Stimulated activated CD4-positive, alpha-beta T cell treated with anti-CD3 and anti-CD28 coated beads, Interleukin-4, amount 100 ng/mL, for 24 hours (primary cell): Measurements from ENCODE around the gene TULP4.
"Not testable (repeated sequence)": the region's sequence is repeated elsewhere in the genome, so short reads cannot be mapped to it uniquely, and the experiment has no call there.

Experiments used
- DNase-seq: peaks from one replicate; pipeline ENCODE4 v3.0.0-alpha.2; 2020

Gene TULP4

GRCh38 chr6:158538741-158539140 is 226.5 kb downstream of the TULP4 start:
- DNase-seq, result no peak

GRCh38 chr6:158539413-158539812 is 227.1 kb downstream of the TULP4 start:
- no peak for DNase-seq

- no peak for DNase-seq
Measured at GRCh38 chr6:158539881-158540280, 227.6 kb downstream of the TULP4 start.

- DNase-seq, result no peak
Measured at GRCh38 chr6:158543606-158544185, 231.4 kb downstream of the TULP4 start.

- DNase-seq, result no peak
Measured at GRCh38 chr6:158544428-158544827, 232.2 kb downstream of the TULP4 start.

GRCh38 chr6:158545043-158545966 is 233.0 kb downstream of the TULP4 start:
- no peak for DNase-seq

- no peak for DNase-seq
Measured at GRCh38 chr6:158548418-158549161, 236.3 kb downstream of the TULP4 start.

- no peak for DNase-seq
Measured at GRCh38 chr6:158552055-158552795, 240.0 kb downstream of the TULP4 start.

- DNase-seq, result no peak
Measured at GRCh38 chr6:158552796-158553138, 240.5 kb downstream of the TULP4 start.

GRCh38 chr6:158554611-158555361 is 242.5 kb downstream of the TULP4 start:
- DNase-seq, result no peak

GRCh38 chr6:158556113-158556512 is 243.8 kb downstream of the TULP4 start:
- no peak for DNase-seq

- not testable (repeated sequence) for DNase-seq
Measured at GRCh38 chr6:158557110-158557509, 244.8 kb downstream of the TULP4 start.

GRCh38 chr6:158557927-158558326 is 245.7 kb downstream of the TULP4 start:
- no peak for DNase-seq

- no peak for DNase-seq
Measured at GRCh38 chr6:158558415-158559306, 246.4 kb downstream of the TULP4 start.

- DNase-seq, result no peak
Measured at GRCh38 chr6:158559338-158559894, 247.2 kb downstream of the TULP4 start.

GRCh38 chr6:158559895-158560835 is 247.9 kb downstream of the TULP4 start, which contains the start of gene TMEM181:
Gene TMEM181 (plus strand): TSS chr6:158560091. CDS start chr6:158560225, 134 bp downstream.
- DNase-seq, result peak; percentile 85

GRCh38 chr6:158560836-158561320 is 248.6 kb downstream of the TULP4 start:
- peak; percentile 25 for DNase-seq
